ENCODE results near the gene DNAH9.

DNAH9 gene

GRCh38 chr17:11598274-11599221 lies at the start of gene DNAH9:
Gene DNAH9 (plus strand): TSS chr17:11598470. CDS start chr17:11598499, 29 bp downstream.
- no peak for DNase-seq

GRCh38 chr17:11550431-11550830 lies 47.8 kb upstream of the DNAH9 start:
- DNase-seq = no peak

- no peak for DNase-seq
Observed at GRCh38 chr17:11551442-11551841, 46.8 kb upstream of the DNAH9 start.

- no peak for DNase-seq
Observed at GRCh38 chr17:11553135-11553534, 45.1 kb upstream of the DNAH9 start.

GRCh38 chr17:11554042-11554441 lies 44.2 kb upstream of the DNAH9 start:
- no peak for DNase-seq

- DNase-seq = no peak
Observed at GRCh38 chr17:11554542-11554941, 43.7 kb upstream of the DNAH9 start.

- DNase-seq = no peak
Observed at GRCh38 chr17:11555530-11555929, 42.7 kb upstream of the DNAH9 start.

- no peak for DNase-seq
Observed at GRCh38 chr17:11557727-11558452, 40.4 kb upstream of the DNAH9 start.

GRCh38 chr17:11558681-11559234 lies 39.5 kb upstream of the DNAH9 start:
- no peak for DNase-seq

- no peak for DNase-seq
Observed at GRCh38 chr17:11559601-11560000, 38.7 kb upstream of the DNAH9 start.

GRCh38 chr17:11561281-11561680 lies 37.0 kb upstream of the DNAH9 start:
- DNase-seq = no peak

GRCh38 chr17:11561702-11562101 lies 36.6 kb upstream of the DNAH9 start:
- no peak for DNase-seq

GRCh38 chr17:11564589-11565380 lies 33.5 kb upstream of the DNAH9 start:
- no peak for DNase-seq

- DNase-seq = no peak
Observed at GRCh38 chr17:11565591-11565990, 32.7 kb upstream of the DNAH9 start.

GRCh38 chr17:11578998-11579397 lies 19.3 kb upstream of the DNAH9 start:
- DNase-seq = no peak

- no peak for DNase-seq
Observed at GRCh38 chr17:11580677-11581076, 17.6 kb upstream of the DNAH9 start.

GRCh38 chr17:11582217-11582616 lies 16.1 kb upstream of the DNAH9 start:
- no peak for DNase-seq

- no peak for DNase-seq
Observed at GRCh38 chr17:11583306-11583992, 14.8 kb upstream of the DNAH9 start.

GRCh38 chr17:11589716-11590115 lies 8.6 kb upstream of the DNAH9 start:
- no peak for DNase-seq

GRCh38 chr17:11601661-11602060 lies 3.4 kb downstream of the DNAH9 start:
- no peak for DNase-seq

- no peak for DNase-seq
Observed at GRCh38 chr17:11608396-11608795, 10.1 kb downstream of the DNAH9 start.

GRCh38 chr17:11610999-11611566 lies 12.8 kb downstream of the DNAH9 start:
- no peak for DNase-seq
